Rectal smooth muscle tissue (tissue), 1 donor: ENCODE results near the gene C1QBP.

Experiments
- H3K27ac ChIP-seq: one replicate; pipeline ENCODE4 v1.7.0; 2013; ENCODE audit warnings: low read depth, low read length, inconsistent platforms
- H3K27me3 ChIP-seq: one replicate; pipeline ENCODE4 v1.7.0; 2013; ENCODE audit warnings: low read length; ENCODE audit not compliant: control insufficient read depth, insufficient read depth
- H3K36me3 ChIP-seq: one replicate; pipeline ENCODE4 v1.7.0; 2013; ENCODE audit warnings: low read length; ENCODE audit not compliant: control insufficient read depth, insufficient read depth
- H3K4me1 ChIP-seq: one replicate; pipeline ENCODE4 v1.7.0; 2013; ENCODE audit warnings: low read length; ENCODE audit not compliant: control insufficient read depth, insufficient read depth
- H3K4me3 ChIP-seq: one replicate; pipeline ENCODE4 v1.7.0; 2013; ENCODE audit warnings: low read length
- H3K9ac ChIP-seq: one replicate; pipeline ENCODE4 v1.7.0; 2013; ENCODE audit warnings: low read length

C1QBP gene

DNA sequence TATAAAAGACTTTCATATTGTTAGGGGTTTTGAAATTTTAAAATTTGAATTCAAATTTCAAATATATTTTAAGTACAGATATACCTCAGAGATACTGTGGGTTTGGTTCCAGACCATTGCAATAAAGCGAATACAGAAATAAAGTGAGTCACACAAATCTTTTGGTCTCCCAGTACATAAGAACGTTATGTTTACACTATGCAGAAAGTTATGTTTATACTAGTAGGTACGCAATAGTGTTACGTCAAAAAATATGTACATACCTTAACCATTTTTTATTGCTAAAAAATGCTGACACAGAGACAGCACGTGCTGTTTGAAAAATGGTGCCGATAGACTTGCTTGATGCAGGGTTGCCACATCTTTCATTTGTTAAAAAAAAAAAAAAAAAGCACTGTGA lies 39.2 kb downstream of the C1QBP start:
- H3K4me3 ChIP-seq = no peak overlapping the region
- H3K4me1 ChIP-seq = no peaks in the 10 kb centered on the region
- no peak overlapping the region for H3K9ac ChIP-seq
- peaks cover 16% of the 10 kb centered on the region for H3K36me3 ChIP-seq
- H3K27ac ChIP-seq = no peak overlapping the region
- H3K27me3 ChIP-seq = no peaks in the 10 kb centered on the region

DNA sequence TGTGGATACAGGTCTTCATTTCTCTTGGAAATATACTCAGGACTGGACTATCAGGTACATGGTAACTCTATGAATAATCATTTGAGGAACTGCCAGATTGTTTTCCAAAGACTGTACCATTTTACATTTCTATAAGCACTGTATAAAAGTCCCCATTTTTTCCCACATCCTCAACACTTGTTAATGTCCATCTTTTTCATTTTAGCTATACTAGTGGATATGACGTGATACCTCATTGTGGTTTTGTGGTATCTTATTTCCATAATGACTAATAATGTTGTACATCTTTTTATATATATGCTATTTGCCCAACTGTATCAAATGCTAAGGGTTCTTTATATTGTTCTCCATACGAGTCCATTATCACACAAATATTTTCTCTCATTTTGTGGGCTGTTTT lies 42.3 kb downstream of the C1QBP start:
- H3K27ac ChIP-seq = no peak overlapping the region
- H3K36me3 ChIP-seq = peaks cover 32% of the 10 kb centered on the region
- no peaks in the 10 kb centered on the region for H3K27me3 ChIP-seq
- H3K9ac ChIP-seq = no peak overlapping the region
- no peak overlapping the region for H3K4me3 ChIP-seq
- H3K4me1 ChIP-seq = no peaks in the 10 kb centered on the region

- no peak overlapping the region for H3K9ac ChIP-seq
- peaks cover 41% of the 10 kb centered on the region for H3K36me3 ChIP-seq
- H3K27ac ChIP-seq = no peak overlapping the region
Observed at GRCh38 chr17:5391678-5392077, 47.3 kb downstream of the C1QBP start.

More at GRCh38 chr17:5391678-5392077, 47.3 kb downstream of the C1QBP start:
- H3K4me3 ChIP-seq = no peak overlapping the region
- no peaks in the 10 kb centered on the region for H3K27me3 ChIP-seq
- H3K4me1 ChIP-seq = no peaks in the 10 kb centered on the region
